Measurements from ENCODE around the gene KRTAP5-1.

KRTAP5-1 gene

GRCh38 chr11:1567052-1567720 is 17.9 kb downstream of the KRTAP5-1 start:
- in situ Hi-C loops (cut with MboI; ENCODE audit: low sequenced_read_pairs, unreplicated experiment): no loop called here
- DNase-seq (ENCODE audit: low spot score): no peak
- TF ChIP-seq CTCF (IDR thresholded peaks at IDR 0.05; ENCODE audit: borderline replicate concordance, control extremely low read depth, extremely low read depth, insufficient read depth, missing control alignments): no peak

GRCh38 chr11:1566381-1567051 is 18.6 kb downstream of the KRTAP5-1 start:
- in situ Hi-C loops (cut with MboI; ENCODE audit: low sequenced_read_pairs, unreplicated experiment): no loop called here
- DNase-seq (ENCODE audit: low spot score): no peak
- no peak for TF ChIP-seq CTCF (IDR thresholded peaks at IDR 0.05; ENCODE audit: borderline replicate concordance, control extremely low read depth, extremely low read depth, insufficient read depth, missing control alignments)

GRCh38 chr11:1565904-1566247 is 19.2 kb downstream of the KRTAP5-1 start:
- no peak for TF ChIP-seq CTCF (IDR thresholded peaks at IDR 0.05; ENCODE audit: borderline replicate concordance, control extremely low read depth, extremely low read depth, insufficient read depth, missing control alignments)
- in situ Hi-C loops (cut with MboI; ENCODE audit: low sequenced_read_pairs, unreplicated experiment): no loop called here
- no peak for DNase-seq (ENCODE audit: low spot score)

- in situ Hi-C loops (cut with MboI; ENCODE audit: low sequenced_read_pairs, unreplicated experiment): no loop called here
- TF ChIP-seq CTCF (IDR thresholded peaks at IDR 0.05; ENCODE audit: borderline replicate concordance, control extremely low read depth, extremely low read depth, insufficient read depth, missing control alignments): no peak
- DNase-seq (ENCODE audit: low spot score): no peak
Measured at GRCh38 chr11:1565173-1565903, 19.7 kb downstream of the KRTAP5-1 start.

GRCh38 chr11:1564535-1565172 is 20.4 kb downstream of the KRTAP5-1 start:
- in situ Hi-C loops (cut with MboI; ENCODE audit: low sequenced_read_pairs, unreplicated experiment): no loop called here
- TF ChIP-seq CTCF (IDR thresholded peaks at IDR 0.05; ENCODE audit: borderline replicate concordance, control extremely low read depth, extremely low read depth, insufficient read depth, missing control alignments): no peak
- DNase-seq (ENCODE audit: low spot score): no peak

GRCh38 chr11:1563697-1564534 is 21.2 kb downstream of the KRTAP5-1 start:
- TF ChIP-seq CTCF (IDR thresholded peaks at IDR 0.05; ENCODE audit: borderline replicate concordance, control extremely low read depth, extremely low read depth, insufficient read depth, missing control alignments): no peak
- no peak for DNase-seq (ENCODE audit: low spot score)
- in situ Hi-C loops (cut with MboI; ENCODE audit: low sequenced_read_pairs, unreplicated experiment): no loop called here
